ENCODE data around the gene CDC14C.

Gene CDC14C

GRCh38 chr7:48924433-48924832 is at the start of gene CDC14C:
TSS of gene CDC14C (plus strand) at chr7:48924547. CDS start at chr7:48924673, 126 bp downstream.
- Histone ChIP-seq H3K9me2 (replicated peaks; ENCODE audit: control insufficient read depth, low read length) (no peaks in the 10 kb centered on the region), H3F3A (ENCODE audit: control insufficient read depth, insufficient read depth) (no peaks in the 10 kb centered on the region), H3K4me3 (ENCODE audit: low read length) (no peak within 1 kb of the TSS), H3K9me3 (ENCODE audit: control insufficient read depth, insufficient read depth, low read length) (no peaks in the 10 kb centered on the region), H3K4me2 (ENCODE audit: low read length) (no peak within 1 kb of the TSS), H3K36me3 (ENCODE audit: control insufficient read depth, low read length) (no peaks in the 10 kb centered on the region), H3K27me3 (ENCODE audit: control insufficient read depth, low read length) (no peaks in the 10 kb centered on the region), H3K27ac (ENCODE audit: low read depth, low read length) (no peak within 1 kb of the TSS), H4K20me1 (ENCODE audit: control insufficient read depth, insufficient read depth, low read depth, low read length) (no peaks in the 10 kb centered on the region), H3K79me2 (ENCODE audit: control insufficient read depth, low read length) (no peaks in the 10 kb centered on the region), H3K4me1 (ENCODE audit: control insufficient read depth, low read length) (no peaks in the 10 kb centered on the region)
- TF ChIP-seq EZH2phosphoT487 (IDR thresholded peaks at IDR 0.05; ENCODE audit: borderline replicate concordance, low read length): no peak
- TF ChIP-seq CTCF (IDR thresholded peaks at IDR 0.05; ENCODE audit: low read depth, low read length, poor library complexity, severe bottlenecking): no peak

- no peak overlapping the region for H3K4me2 ChIP-seq (ENCODE audit: low read length)
- no peaks in the 10 kb centered on the region for H4K20me1 ChIP-seq (ENCODE audit: control insufficient read depth, insufficient read depth, low read depth, low read length)
- H3K9me2 ChIP-seq (replicated peaks; ENCODE audit: control insufficient read depth, low read length): no peaks in the 10 kb centered on the region
- H3F3A ChIP-seq (ENCODE audit: control insufficient read depth, insufficient read depth): no peaks in the 10 kb centered on the region
- TF ChIP-seq EZH2phosphoT487 (IDR thresholded peaks at IDR 0.05; ENCODE audit: borderline replicate concordance, low read length) (no peak), CTCF (IDR thresholded peaks at IDR 0.05; ENCODE audit: low read depth, low read length, poor library complexity, severe bottlenecking) (no peak)
- H3K79me2 ChIP-seq (ENCODE audit: control insufficient read depth, low read length): no peaks in the 10 kb centered on the region
- H3K4me3 ChIP-seq (ENCODE audit: low read length): no peak overlapping the region
- no peak overlapping the region for H3K27ac ChIP-seq (ENCODE audit: low read depth, low read length)
- no peaks in the 10 kb centered on the region for H3K36me3 ChIP-seq (ENCODE audit: control insufficient read depth, low read length)
- H3K4me1 ChIP-seq (ENCODE audit: control insufficient read depth, low read length): no peaks in the 10 kb centered on the region
- no peaks in the 10 kb centered on the region for H3K27me3 ChIP-seq (ENCODE audit: control insufficient read depth, low read length)
- no peaks in the 10 kb centered on the region for H3K9me3 ChIP-seq (ENCODE audit: control insufficient read depth, insufficient read depth, low read length)
These were observed 49.1 kb upstream of the CDC14C start for GRCh38 chr7:48875045-48875916.

GRCh38 chr7:48876087-48876486 is 48.3 kb upstream of the CDC14C start:
- no peaks in the 10 kb centered on the region for H4K20me1 ChIP-seq (ENCODE audit: control insufficient read depth, insufficient read depth, low read depth, low read length)
- no peaks in the 10 kb centered on the region for H3F3A ChIP-seq (ENCODE audit: control insufficient read depth, insufficient read depth)
- no peaks in the 10 kb centered on the region for H3K4me1 ChIP-seq (ENCODE audit: control insufficient read depth, low read length)
- H3K9me2 ChIP-seq (replicated peaks; ENCODE audit: control insufficient read depth, low read length): no peaks in the 10 kb centered on the region
- H3K4me3 ChIP-seq (ENCODE audit: low read length): no peak overlapping the region
- no peak for TF ChIP-seq CTCF (IDR thresholded peaks at IDR 0.05; ENCODE audit: low read depth, low read length, poor library complexity, severe bottlenecking)
- TF ChIP-seq EZH2phosphoT487 (IDR thresholded peaks at IDR 0.05; ENCODE audit: borderline replicate concordance, low read length): no peak
- no peaks in the 10 kb centered on the region for H3K9me3 ChIP-seq (ENCODE audit: control insufficient read depth, insufficient read depth, low read length)
- H3K27me3 ChIP-seq (ENCODE audit: control insufficient read depth, low read length): no peaks in the 10 kb centered on the region
- H3K36me3 ChIP-seq (ENCODE audit: control insufficient read depth, low read length): no peaks in the 10 kb centered on the region
- no peaks in the 10 kb centered on the region for H3K79me2 ChIP-seq (ENCODE audit: control insufficient read depth, low read length)
- H3K4me2 ChIP-seq (ENCODE audit: low read length): no peak overlapping the region
- no peak overlapping the region for H3K27ac ChIP-seq (ENCODE audit: low read depth, low read length)
